ENCODE measurements around the gene IL3. TPM values are rescaled to one million over a fixed set of nuclear protein-coding genes. Genes with fewer than 3 reads are reported as not detected.

Gene IL3
- total and polyA plus RNA-seq, 2 of the 4 experiments (the other 2 are of a cell fraction), result not detected

DNA sequence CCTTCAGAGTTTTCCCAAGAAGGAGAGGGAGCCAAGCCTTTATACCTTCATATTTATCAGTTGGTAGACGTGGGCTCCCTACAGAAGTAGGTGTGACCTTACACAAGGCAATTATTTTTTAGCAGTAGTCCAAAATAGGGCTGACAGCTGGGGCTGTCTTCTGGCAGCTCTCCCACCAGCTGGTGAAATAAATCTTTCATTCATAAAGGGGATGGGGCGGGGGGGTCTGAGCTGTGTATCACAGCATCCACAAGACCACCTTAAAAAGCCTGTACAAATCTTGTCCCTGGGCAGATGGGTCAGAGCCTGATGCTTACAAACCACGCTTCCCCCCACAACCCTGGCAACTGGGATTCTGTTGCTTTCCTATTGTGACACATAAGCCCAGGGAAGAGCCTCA is 32.8 kb downstream of the IL3 start:
- BruUV-seq (replicated peaks), result no TSS peak
- Histone ChIP-seq H3K4me2 (ENCODE audit: low read depth, low read length) (no peak overlapping the region), H3K79me1 (ENCODE audit: low read depth in 1 of 2, low read length in 2 of 2) (no peaks in the 10 kb centered on the region), H4K91ac (ENCODE audit: insufficient read depth, low read depth, low read length) (peak overlapping the region; percentile 85), H3K9me1 (ENCODE audit: insufficient read depth, low read length) (peaks cover 23% of the 10 kb centered on the region), H3K23ac (ENCODE audit: low read depth, low read length) (no peak overlapping the region), H3K9ac (ENCODE audit: low read depth, low read length) (no peak overlapping the region), H3K27ac (ENCODE audit: insufficient read depth, low read length) (no peak overlapping the region), H2BK15ac (ENCODE audit: low read depth, low read length) (0 out of 3 replicates have a peak overlapping the region, but pooled peaks have one; percentile 7), H3K56ac (ENCODE audit: extremely low read depth, insufficient read depth, low read length) (no peak overlapping the region), H4K8ac (ENCODE audit: low read depth in 2 of 2, low read length in 2 of 2) (peak overlapping the region in 1 of 2 experiments; percentile 89; a peak in 3 of 4 replicates), H2AK5ac (ENCODE audit: low read depth, low read length) (peak overlapping the region; percentile 88), H2BK120ac (ENCODE audit: low read depth, low read length) (peak overlapping the region; percentile 97; the same call in 1 of the 2 replicates), H3K27me3 (ENCODE audit: control insufficient read depth, insufficient read depth, low read length) (no peaks in the 10 kb centered on the region), H3K18ac (ENCODE audit: low read depth, low read length) (peak overlapping the region; percentile 80; the same call in 1 of the 2 replicates), H4K20me1 (ENCODE audit: insufficient read depth, low read length) (no peaks in the 10 kb centered on the region), H2BK20ac (ENCODE audit: low read depth, low read length) (peak overlapping the region; percentile 91), H3K14ac (replicated peaks; ENCODE audit: low read depth, low read length) (peak overlapping the region; percentile 92), H2AK9ac (replicated peaks; ENCODE audit: low read depth, low read length, poor library complexity) (no peak overlapping the region), H3K4me3 (ENCODE audit: insufficient read depth, low read depth, low read length) (no peak overlapping the region), H2AFZ (replicated peaks; ENCODE audit: low read length, poor library complexity) (no peak overlapping the region), H3K9me3 (ENCODE audit: control insufficient read depth, insufficient read depth, low read length) (no peaks in the 10 kb centered on the region), H3K4me1 (ENCODE audit: control insufficient read depth, insufficient read depth, low read length) (peaks cover 26% of the 10 kb centered on the region), H3K36me3 (ENCODE audit: control insufficient read depth, insufficient read depth, low read length) (no peaks in the 10 kb centered on the region), H4K5ac (ENCODE audit: low read depth, low read length) (peak overlapping the region; percentile 22; the same call in 1 of the 2 replicates), H2BK5ac (ENCODE audit: low read depth, low read length, poor library complexity, severe bottlenecking) (no peak overlapping the region), H3K4ac (ENCODE audit: low read depth, low read length) (peak overlapping the region; percentile 97; the same call in 1 of the 2 replicates)
- dilution Hi-C loops (cut with HindIII; ENCODE audit: low sequenced_read_pairs, unreplicated experiment) (no loop called here), intact Hi-C loops (cut with micrococcal nuclease) (no loop called here), in situ Hi-C loops (cut with MboI; ENCODE audit: low sequenced_read_pairs) (loop anchor here (25.0 kb wide), 1 partner anchor 394 kb away; the partner anchor contains the start of gene IRF1)
- ChIA-PET POLR2A (ENCODE audit: unreplicated experiment) (no interaction called here), CTCF (interaction anchor here (0.7 to 1.5 kb wide), 2 partner anchors 9 to 12 kb away, joined by 3 read pairs; no protein-coding TSS in a partner anchor)
- no peak for TF ChIP-seq CHD1 (IDR thresholded peaks at IDR 0.05; ENCODE audit: low read depth, low read length)
- TF ChIP-seq NFE2L2 (IDR thresholded peaks at IDR 0.05; ENCODE audit: low read depth, low read length), result no peak
- TF ChIP-seq, protein P1, sequence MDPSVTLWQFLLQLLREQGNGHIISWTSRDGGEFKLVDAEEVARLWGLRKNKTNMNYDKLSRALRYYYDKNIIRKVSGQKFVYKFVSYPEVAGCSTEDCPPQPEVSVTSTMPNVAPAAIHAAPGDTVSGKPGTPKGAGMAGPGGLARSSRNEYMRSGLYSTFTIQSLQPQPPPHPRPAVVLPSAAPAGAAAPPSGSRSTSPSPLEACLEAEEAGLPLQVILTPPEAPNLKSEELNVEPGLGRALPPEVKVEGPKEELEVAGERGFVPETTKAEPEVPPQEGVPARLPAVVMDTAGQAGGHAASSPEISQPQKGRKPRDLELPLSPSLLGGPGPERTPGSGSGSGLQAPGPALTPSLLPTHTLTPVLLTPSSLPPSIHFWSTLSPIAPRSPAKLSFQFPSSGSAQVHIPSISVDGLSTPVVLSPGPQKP (IDR thresholded peaks at IDR 0.05; ENCODE audit: borderline replicate concordance, low read depth, low read length), result no peak
- TF ChIP-seq POLR2A (IDR thresholded peaks at IDR 0.05; ENCODE audit: low read depth, low read length), result no peak
- TF ChIP-seq MAZ (IDR thresholded peaks at IDR 0.05; ENCODE audit: borderline replicate concordance, low read depth, low read length), result no peak
- no peak for TF ChIP-seq RFX5 (IDR thresholded peaks at IDR 0.05; ENCODE audit: low read depth, low read length)
- no peak for TF ChIP-seq MXI1 (IDR thresholded peaks at IDR 0.05; ENCODE audit: borderline replicate concordance, low read depth, low read length)
- no peak for TF ChIP-seq RCOR1 (IDR thresholded peaks at IDR 0.05; ENCODE audit: insufficient replicate concordance, low read length)
- no peak for TF ChIP-seq CEBPB (IDR thresholded peaks at IDR 0.05; ENCODE audit: low read depth, low read length)
- TF ChIP-seq, protein P2, sequence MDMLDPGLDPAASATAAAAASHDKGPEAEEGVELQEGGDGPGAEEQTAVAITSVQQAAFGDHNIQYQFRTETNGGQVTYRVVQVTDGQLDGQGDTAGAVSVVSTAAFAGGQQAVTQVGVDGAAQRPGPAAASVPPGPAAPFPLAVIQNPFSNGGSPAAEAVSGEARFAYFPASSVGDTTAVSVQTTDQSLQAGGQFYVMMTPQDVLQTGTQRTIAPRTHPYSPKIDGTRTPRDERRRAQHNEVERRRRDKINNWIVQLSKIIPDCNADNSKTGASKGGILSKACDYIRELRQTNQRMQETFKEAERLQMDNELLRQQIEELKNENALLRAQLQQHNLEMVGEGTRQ (IDR thresholded peaks at IDR 0.05; ENCODE audit: low read depth, low read length), result no peak
- TF ChIP-seq, protein P3, sequence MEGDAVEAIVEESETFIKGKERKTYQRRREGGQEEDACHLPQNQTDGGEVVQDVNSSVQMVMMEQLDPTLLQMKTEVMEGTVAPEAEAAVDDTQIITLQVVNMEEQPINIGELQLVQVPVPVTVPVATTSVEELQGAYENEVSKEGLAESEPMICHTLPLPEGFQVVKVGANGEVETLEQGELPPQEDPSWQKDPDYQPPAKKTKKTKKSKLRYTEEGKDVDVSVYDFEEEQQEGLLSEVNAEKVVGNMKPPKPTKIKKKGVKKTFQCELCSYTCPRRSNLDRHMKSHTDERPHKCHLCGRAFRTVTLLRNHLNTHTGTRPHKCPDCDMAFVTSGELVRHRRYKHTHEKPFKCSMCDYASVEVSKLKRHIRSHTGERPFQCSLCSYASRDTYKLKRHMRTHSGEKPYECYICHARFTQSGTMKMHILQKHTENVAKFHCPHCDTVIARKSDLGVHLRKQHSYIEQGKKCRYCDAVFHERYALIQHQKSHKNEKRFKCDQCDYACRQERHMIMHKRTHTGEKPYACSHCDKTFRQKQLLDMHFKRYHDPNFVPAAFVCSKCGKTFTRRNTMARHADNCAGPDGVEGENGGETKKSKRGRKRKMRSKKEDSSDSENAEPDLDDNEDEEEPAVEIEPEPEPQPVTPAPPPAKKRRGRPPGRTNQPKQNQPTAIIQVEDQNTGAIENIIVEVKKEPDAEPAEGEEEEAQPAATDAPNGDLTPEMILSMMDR (conservative IDR thresholded peaks at IDR 0.05; ENCODE audit: low read depth, low read length), result no peak
- no peak for DNase-seq
- WGBS, 2 experiments (ENCODE audit: extremely low coverage in 2 of 2, insufficient read length in 1 of 2), result no CpG with 5 or more reads among the region's 3 CpGs
- ATAC-seq (ENCODE audit: low read depth), result no peak
